GM12878 (cell line): ENCODE data around the gene MRPL27. TPM values are rescaled to one million over a fixed set of nuclear protein-coding genes. Genes with fewer than 3 reads are reported as not detected.

Experiments used
- ATAC-seq: fragments of 200-7000 bp; cut with Tn5 transposase; 3 replicates; pipeline ENCODE4 v1.9.1; 2020; ENCODE audit warnings: mild to moderate bottlenecking, moderate library complexity
- BruUV-seq: library from RNA; stranded (reverse); fragments of 400-500 nt; replicated peaks from 2 replicates; lab custom pipeline; 2021; lab: Mats Ljungman, UMichigan
- CTCF ChIA-PET: fragments of 300-600 bp; sonication (Branson Sonifier 250); formaldehyde crosslinking; extraction: SDS; loops from one replicate; lab custom pipeline; 2021; ENCODE audit warnings: inconsistent platforms; lab: Yijun Ruan, JAX
- POLR2A ChIA-PET: fragments of 350-600 bp; formaldehyde crosslinking; extraction: SDS; loops from one replicate; lab custom pipeline; 2021; ENCODE audit warnings: inconsistent platforms; lab: Charles Lee
- RAD21 ChIA-PET: fragments of 300-600 bp; sonication (Branson Sonifier 250); formaldehyde crosslinking; loops from one replicate; lab custom pipeline; 2023; ENCODE audit warnings: antibody characterized with exemption; ENCODE audit not compliant: unreplicated experiment; lab: Charles Lee
- SMC1A ChIA-PET: fragments of 300-600 bp; sonication (Branson Sonifier 250); formaldehyde crosslinking; loops from one replicate; lab custom pipeline; 2023; ENCODE audit not compliant: unreplicated experiment, uncharacterized antibody; lab: Charles Lee
- DNase-seq: peaks from one replicate; pipeline ENCODE4 v3.0.0-alpha.2; 2011; ENCODE audit warnings: low read depth, low spot score
- FAIRE-seq: peaks from 3 replicates; lab custom pipeline; 2011; peaks lifted over from hg19 to GRCh38; lab: Jason Lieb, UNC
- H2AFZ ChIP-seq: 2 replicates; pipeline ENCODE4 v1.6.0; 2011; ENCODE audit warnings: low read depth, low read length, control low read depth; ENCODE audit not compliant: control insufficient read depth
- H3K27ac ChIP-seq: 2 replicates; pipeline ENCODE4 v1.5.1; 2011; ENCODE audit warnings: control low read depth; ENCODE audit not compliant: control insufficient read depth, insufficient read depth
- H3K27me3 ChIP-seq, 2 experiments: replicated peaks in 1 of 2; 2 replicates each; pipeline versions ENCODE4 v1.6.0 to v1.6.1; 2011; ENCODE audit warnings: low read length in 1 of 2; ENCODE audit not compliant: control insufficient read depth in 2 of 2, insufficient read depth in 2 of 2
- H3K36me3 ChIP-seq, 2 experiments: 2 replicates each; pipeline ENCODE4 v1.5.1; 2011; ENCODE audit warnings: low read length in 1 of 2; ENCODE audit not compliant: control insufficient read depth in 2 of 2, insufficient read depth in 2 of 2
- H3K4me1 ChIP-seq: 2 replicates; pipeline ENCODE4 v1.6.1; 2011; ENCODE audit warnings: mild to moderate bottlenecking, low read length, moderate library complexity, mixed read lengths; ENCODE audit not compliant: control insufficient read depth, insufficient read depth
- H3K4me2 ChIP-seq: 2 replicates; pipeline ENCODE4 v1.6.0; 2011; ENCODE audit warnings: control low read depth; ENCODE audit not compliant: control insufficient read depth, insufficient read depth
- H3K4me3 ChIP-seq: fragments of 200-600 bp; sonication (generic); 2 replicates; pipeline ENCODE4 v1.5.1; 2016
- H3K79me2 ChIP-seq: 2 replicates; pipeline ENCODE4 v1.6.0; 2011; ENCODE audit warnings: low read length; ENCODE audit not compliant: control insufficient read depth, insufficient read depth
- H3K9ac ChIP-seq: 2 replicates; pipeline ENCODE4 v1.8.0; 2011; ENCODE audit warnings: low read length, control low read depth, mixed read lengths; ENCODE audit not compliant: control insufficient read depth, insufficient read depth
- H3K9me3 ChIP-seq: replicated peaks from 3 replicates; pipeline ENCODE4 v1.5.1; 2011; ENCODE audit warnings: mild to moderate bottlenecking, low read length; ENCODE audit not compliant: control insufficient read depth, insufficient read depth
- H4K20me1 ChIP-seq: 2 replicates; pipeline ENCODE4 v1.6.0; 2011; ENCODE audit not compliant: control insufficient read depth, insufficient read depth
- ATF3 ChIP-seq: IDR thresholded peaks from 2 replicates; pipeline ENCODE4 v1.6.1; 2011; ENCODE audit warnings: low read depth, mild to moderate bottlenecking, low read length, moderate library complexity, borderline replicate concordance; ENCODE audit errors: extremely low read depth
- CBX3 ChIP-seq: fragments of 200-600 bp; sonication (generic); IDR thresholded peaks from 2 replicates; pipeline ENCODE4 v1.6.1; 2016; ENCODE audit warnings: low read depth, borderline replicate concordance
- CHD4 ChIP-seq: fragments of 200-600 bp; sonication (generic); IDR thresholded peaks from 2 replicates; pipeline ENCODE4 v1.6.1; 2016; ENCODE audit warnings: mild to moderate bottlenecking
- CREM ChIP-seq: IDR thresholded peaks from 2 replicates; pipeline ENCODE4 v1.6.1; 2014; ENCODE audit warnings: antibody characterized with exemption, low read depth
- CUX1 ChIP-seq: IDR thresholded peaks from 2 replicates; pipeline ENCODE4 v1.6.1; 2012; ENCODE audit warnings: improper control_type of control experiment, low read depth, low read length; ENCODE audit not compliant: insufficient replicate concordance
- EED ChIP-seq: sonication (generic); IDR thresholded peaks from 2 replicates; pipeline ENCODE4 v1.6.1; 2016; ENCODE audit warnings: antibody characterized with exemption, low read depth
- MAX ChIP-seq: IDR thresholded peaks from 2 replicates; pipeline ENCODE4 v1.6.1; 2012; ENCODE audit warnings: low read depth, low read length, improper control_type of control experiment
- MYB ChIP-seq: fragments of 150-350 bp; IDR thresholded peaks from 2 replicates; pipeline ENCODE4 v1.6.1; 2014; ENCODE audit warnings: mild to moderate bottlenecking, low read depth, low read length, borderline replicate concordance
- SPI1 ChIP-seq: IDR thresholded peaks from 2 replicates; pipeline ENCODE4 v1.6.1; 2011; ENCODE audit warnings: low read depth, mild to moderate bottlenecking, low read length, moderate library complexity, borderline replicate concordance; ENCODE audit not compliant: insufficient read depth
- SRF ChIP-seq, 2 experiments: IDR thresholded peaks; 2 replicates each; pipeline ENCODE4 v1.6.1; 2011; ENCODE audit warnings: low read depth in 2 of 2, low read length in 2 of 2, mild to moderate bottlenecking in 1 of 2, moderate library complexity in 1 of 2
- WGBS: methylation state at CpG from one replicate; pipeline ENCODE4 v1.1.6; 2016; ENCODE audit warnings: low lambda C conversion rate; ENCODE audit not compliant: insufficient replicate concordance, insufficient coverage; ENCODE audit errors: missing lambda C conversion rate; 5-methylcytosine and 5-hydroxymethylcytosine counted together
- in situ Hi-C: fragments of 300-500 bp; cut with MboI; formaldehyde crosslinking; loops from 9 replicates; pipeline ENCODE4 v1.14.3; 2018; ENCODE audit warnings: mixed read lengths
- intact Hi-C: fragments of 100-400 bp; cut with micrococcal nuclease; formaldehyde crosslinking; loops from one replicate; pipeline ENCODE4 v1.14.2; 2022; ENCODE audit not compliant: unreplicated experiment
- polyA plus RNA-seq, 11 experiments: library from polyadenylated mRNA; depleted of rRNA in 4 of 11; unstranded in 6 of 11; stranded (reverse) in 5 of 11; fragments of >200 nt; fragmentation: Nextera tagmentation in 4 of 11; fragmentation: Illumina TruSeq in 1 of 11; extraction: Ambion mirVana in 4 of 11; extraction: Trizol in 1 of 11; gene quantifications; 1 replicate in 1 of 11; 2 replicates in 10 of 11; pipeline versions ENCODE4 v1.2.1 to v1.2.3, GENCODE V29; 2011 to 2016; ENCODE audit warnings: inconsistent platforms in 2 of 11, missing spikeins in 2 of 11, low read depth in 1 of 11
- total RNA-seq, 4 experiments: library from RNA; depleted of rRNA in 3 of 4; stranded (reverse); fragments of >200 nt in 3 of 4; fragmentation: Illumina TruSeq in 1 of 4; extraction: Trizol in 1 of 4; gene quantifications; 2 replicates each; pipeline versions ENCODE4 v1.2.1 to v1.2.3, GENCODE V29; 2013 to 2021
- TF ChIP-seq, protein P1 (sequence below): fragments of 450-650 bp; IDR thresholded peaks from 2 replicates; pipeline ENCODE4 v1.6.1; 2017; ENCODE audit warnings: mild to moderate bottlenecking

Gene MRPL27
- total and polyA plus RNA-seq, 10 of the 15 experiments (the other 5 are each of a cell fraction or from before 2014, with no cell fraction given): 83.0 to 390 (median 131) TPM

GRCh38 chr17:50328363-50329325, 44.3 kb downstream of the MRPL27 start:
- no peak for DNase-seq
- BruUV-seq: no TSS peak
- Histone ChIP-seq H3K27ac (no peak overlapping the region), H3K4me2 (no peak overlapping the region), H3K9me3 (no peaks in the 10 kb centered on the region), H2AFZ (no peak overlapping the region), H3K36me3 (no peaks in the 10 kb centered on the region), H3K4me3 (no peak overlapping the region), H4K20me1 (no peaks in the 10 kb centered on the region), H3K27me3 (no peaks in the 10 kb centered on the region), H3K79me2 (no peaks in the 10 kb centered on the region), H3K9ac (no peak overlapping the region), H3K4me1 (peaks cover 3% of the 10 kb centered on the region)
- in situ Hi-C loops (no loop called here), intact Hi-C loops (no loop called here)
- 53% methylated on average over 21 of the region's 21 CpGs for WGBS
- SMC1A ChIA-PET: interaction anchor here (1.6 to 3.0 kb wide), 3 partner anchors 12 to 20 kb away, joined by 5 to 11 read pairs (median 6); no protein-coding TSS in a partner anchor
- no peak for FAIRE-seq
- no peak for ATAC-seq
- CTCF ChIA-PET: interaction anchor here (0.7 to 2.0 kb wide), 4 partner anchors 19 to 34 kb away, joined by 3 to 10 read pairs (median 3); no protein-coding TSS in a partner anchor
- RAD21 ChIA-PET: interaction anchor here (1.0 to 1.6 kb wide), 2 partner anchors 14 to 159 kb away, joined by 3 to 4 read pairs; no protein-coding TSS in a partner anchor
- POLR2A ChIA-PET: no interaction called here
- no peak for TF ChIP-seq CREM
- no peak for TF ChIP-seq CHD4
- TF ChIP-seq, protein P1, sequence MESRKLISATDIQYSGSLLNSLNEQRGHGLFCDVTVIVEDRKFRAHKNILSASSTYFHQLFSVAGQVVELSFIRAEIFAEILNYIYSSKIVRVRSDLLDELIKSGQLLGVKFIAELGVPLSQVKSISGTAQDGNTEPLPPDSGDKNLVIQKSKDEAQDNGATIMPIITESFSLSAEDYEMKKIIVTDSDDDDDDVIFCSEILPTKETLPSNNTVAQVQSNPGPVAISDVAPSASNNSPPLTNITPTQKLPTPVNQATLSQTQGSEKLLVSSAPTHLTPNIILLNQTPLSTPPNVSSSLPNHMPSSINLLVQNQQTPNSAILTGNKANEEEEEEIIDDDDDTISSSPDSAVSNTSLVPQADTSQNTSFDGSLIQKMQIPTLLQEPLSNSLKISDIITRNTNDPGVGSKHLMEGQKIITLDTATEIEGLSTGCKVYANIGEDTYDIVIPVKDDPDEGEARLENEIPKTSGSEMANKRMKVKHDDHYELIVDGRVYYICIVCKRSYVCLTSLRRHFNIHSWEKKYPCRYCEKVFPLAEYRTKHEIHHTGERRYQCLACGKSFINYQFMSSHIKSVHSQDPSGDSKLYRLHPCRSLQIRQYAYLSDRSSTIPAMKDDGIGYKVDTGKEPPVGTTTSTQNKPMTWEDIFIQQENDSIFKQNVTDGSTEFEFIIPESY: no peak
- TF ChIP-seq SRF (IDR thresholded peaks at IDR 0.05; ENCODE audit: low read depth in 2 of 2, low read length in 2 of 2): no peak
- TF ChIP-seq ATF3: no peak
- TF ChIP-seq MAX: no peak
- TF ChIP-seq MYB: no peak
- no peak for TF ChIP-seq EED
- TF ChIP-seq CUX1: no peak
- TF ChIP-seq SPI1: no peak
- no peak for TF ChIP-seq CBX3
